Panc1 (cell line): ENCODE measurements around the gene PDE4B. TPM values are rescaled to one million over a fixed set of nuclear protein-coding genes. Genes with fewer than 3 reads are reported as not detected.

Experiments used
- ATAC-seq: fragments of 200-7000 bp; cut with Tn5 transposase; 2 replicates; pipeline ENCODE4 v1.9.1; 2020; ENCODE audit warnings: mild to moderate bottlenecking, moderate library complexity
- BruUV-seq: library from RNA; stranded (reverse); fragments of 400-500 nt; replicated peaks from 2 replicates; lab custom pipeline; 2021; lab: Mats Ljungman, UMichigan
- CTCF ChIA-PET: fragments of 300-600 bp; sonication (Branson Sonifier 250); formaldehyde crosslinking; loops from one replicate; lab custom pipeline; 2022; ENCODE audit warnings: antibody characterized with exemption; lab: Charles Lee
- POLR2A ChIA-PET: fragments of 300-600 bp; sonication (Branson Sonifier 250); formaldehyde crosslinking; loops from one replicate; lab custom pipeline; 2022; ENCODE audit warnings: antibody characterized with exemption; lab: Charles Lee
- DNase-seq: peaks from one replicate; pipeline ENCODE4 v3.0.0-alpha.2; 2010; ENCODE audit warnings: low read depth, low spot score
- H3K27ac ChIP-seq: 2 replicates; pipeline ENCODE4 v1.5.1; 2011; ENCODE audit warnings: mild to moderate bottlenecking, low read length, inconsistent platforms
- H3K27me3 ChIP-seq: fragments of 200-500 bp; sonication (Bioruptor generic); 2 replicates; pipeline ENCODE4 v1.6.0; 2014; ENCODE audit warnings: low read length, inconsistent platforms; ENCODE audit not compliant: control insufficient read depth, insufficient read depth
- H3K36me3 ChIP-seq: fragments of 200-500 bp; sonication (Bioruptor generic); 2 replicates; pipeline ENCODE4 v1.5.1; 2014; ENCODE audit warnings: inconsistent platforms, mild to moderate bottlenecking, low read length, moderate library complexity; ENCODE audit not compliant: control insufficient read depth, insufficient read depth
- H3K4me1 ChIP-seq: 2 replicates; pipeline ENCODE4 v1.5.1; 2011; ENCODE audit warnings: inconsistent platforms, mild to moderate bottlenecking, low read length, moderate library complexity; ENCODE audit not compliant: control insufficient read depth, insufficient read depth
- H3K4me3 ChIP-seq, 2 experiments: 2 replicates each; pipeline ENCODE4 v1.5.1; 2011 to 2012; ENCODE audit warnings: low read depth in 2 of 2, low read length in 2 of 2, mild to moderate bottlenecking in 2 of 2, inconsistent platforms in 1 of 2, moderate library complexity in 1 of 2
- H3K9me3 ChIP-seq: fragments of 200-500 bp; sonication (Bioruptor generic); 2 replicates; pipeline ENCODE4 v1.5.1; 2014; ENCODE audit warnings: low read depth, mild to moderate bottlenecking, inconsistent platforms, low read length, moderate library complexity; ENCODE audit not compliant: control insufficient read depth, insufficient read depth
- POLR2AphosphoS5 ChIP-seq: IDR thresholded peaks from 2 replicates; pipeline ENCODE4 v1.6.1; 2012; ENCODE audit warnings: mild to moderate bottlenecking, low read depth, low read length, moderate library complexity
- SIN3A ChIP-seq: IDR thresholded peaks from 2 replicates; pipeline ENCODE4 v1.6.1; 2012; ENCODE audit warnings: low read depth, mild to moderate bottlenecking, low read length, moderate library complexity, borderline replicate concordance; ENCODE audit not compliant: insufficient read depth
- TCF7L2 ChIP-seq: IDR thresholded peaks from 2 replicates; pipeline ENCODE4 v1.6.1; 2011; ENCODE audit warnings: mild to moderate bottlenecking, low read depth, low read length, inconsistent platforms
- in situ Hi-C: cut with HindIII; loops from 2 replicates; pipeline ENCODE4 v1.10.0; 2016; ENCODE audit warnings: low sequenced_read_pairs, low pct_unique_long_range_greater_than_20kb
- intact Hi-C: fragments of 100-400 bp; cut with micrococcal nuclease; formaldehyde crosslinking; loops from one replicate; pipeline ENCODE4 v1.10.0; 2022; ENCODE audit not compliant: unreplicated experiment
- total RNA-seq: library from RNA; stranded (reverse); gene quantifications from one replicate; pipeline ENCODE4 v1.2.1, GENCODE V29; 2021; ENCODE audit not compliant: unreplicated experiment
- TF ChIP-seq, protein P1 (sequence below): fragments of 450-650 bp; IDR thresholded peaks from 2 replicates; pipeline ENCODE4 v1.5.1; 2017; ENCODE audit warnings: mild to moderate bottlenecking
- TF ChIP-seq, protein P2 (sequence below), 2 experiments: IDR thresholded peaks; 2 replicates each; pipeline ENCODE4 v1.6.1; 2011 to 2012; ENCODE audit warnings: low read depth in 2 of 2, control low read depth in 1 of 2, low read length in 1 of 2, mild to moderate bottlenecking in 1 of 2, moderate library complexity in 1 of 2; ENCODE audit not compliant: insufficient read depth in 1 of 2

Gene PDE4B
- total RNA-seq, 1 experiment from 2014 or later, result 0.26 TPM

DNA sequence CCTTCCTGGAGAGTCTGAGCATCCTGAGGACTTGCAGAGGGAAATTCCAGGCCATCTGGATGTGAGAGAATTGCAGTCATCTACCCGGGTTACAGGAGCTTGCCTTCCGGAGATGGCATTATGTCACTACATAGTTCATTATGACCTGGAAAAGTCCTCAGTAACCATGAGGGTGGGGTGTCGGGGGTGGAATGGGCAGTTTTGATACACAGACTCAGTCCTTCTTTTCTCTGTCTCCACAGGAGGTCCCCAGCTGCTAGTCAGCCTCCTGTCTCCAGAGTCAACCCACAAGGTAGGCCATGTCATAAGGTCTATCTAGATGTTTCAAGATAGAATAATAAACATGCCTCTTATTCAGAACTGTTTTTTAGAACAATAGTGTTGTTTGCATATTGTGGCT, 473.1 kb downstream of the PDE4B start:
- ChIA-PET CTCF (no interaction called here), POLR2A (no interaction called here)
- no peaks in the 10 kb centered on the region for H3K9me3 ChIP-seq
- BruUV-seq, result no TSS peak
- TF ChIP-seq, protein P1, sequence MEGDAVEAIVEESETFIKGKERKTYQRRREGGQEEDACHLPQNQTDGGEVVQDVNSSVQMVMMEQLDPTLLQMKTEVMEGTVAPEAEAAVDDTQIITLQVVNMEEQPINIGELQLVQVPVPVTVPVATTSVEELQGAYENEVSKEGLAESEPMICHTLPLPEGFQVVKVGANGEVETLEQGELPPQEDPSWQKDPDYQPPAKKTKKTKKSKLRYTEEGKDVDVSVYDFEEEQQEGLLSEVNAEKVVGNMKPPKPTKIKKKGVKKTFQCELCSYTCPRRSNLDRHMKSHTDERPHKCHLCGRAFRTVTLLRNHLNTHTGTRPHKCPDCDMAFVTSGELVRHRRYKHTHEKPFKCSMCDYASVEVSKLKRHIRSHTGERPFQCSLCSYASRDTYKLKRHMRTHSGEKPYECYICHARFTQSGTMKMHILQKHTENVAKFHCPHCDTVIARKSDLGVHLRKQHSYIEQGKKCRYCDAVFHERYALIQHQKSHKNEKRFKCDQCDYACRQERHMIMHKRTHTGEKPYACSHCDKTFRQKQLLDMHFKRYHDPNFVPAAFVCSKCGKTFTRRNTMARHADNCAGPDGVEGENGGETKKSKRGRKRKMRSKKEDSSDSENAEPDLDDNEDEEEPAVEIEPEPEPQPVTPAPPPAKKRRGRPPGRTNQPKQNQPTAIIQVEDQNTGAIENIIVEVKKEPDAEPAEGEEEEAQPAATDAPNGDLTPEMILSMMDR, result no peak
- H3K27ac ChIP-seq, result no peak overlapping the region
- in situ Hi-C loops, result no loop called here
- no peak overlapping the region for H3K4me3 ChIP-seq
- DNase-seq (no peak), ATAC-seq (no peak)
- no peaks in the 10 kb centered on the region for H3K27me3 ChIP-seq
- no peaks in the 10 kb centered on the region; the same call in 1 of the 2 replicates for H3K4me1 ChIP-seq
- intact Hi-C loops, result no loop called here
- H3K36me3 ChIP-seq, result no peaks in the 10 kb centered on the region

DNA sequence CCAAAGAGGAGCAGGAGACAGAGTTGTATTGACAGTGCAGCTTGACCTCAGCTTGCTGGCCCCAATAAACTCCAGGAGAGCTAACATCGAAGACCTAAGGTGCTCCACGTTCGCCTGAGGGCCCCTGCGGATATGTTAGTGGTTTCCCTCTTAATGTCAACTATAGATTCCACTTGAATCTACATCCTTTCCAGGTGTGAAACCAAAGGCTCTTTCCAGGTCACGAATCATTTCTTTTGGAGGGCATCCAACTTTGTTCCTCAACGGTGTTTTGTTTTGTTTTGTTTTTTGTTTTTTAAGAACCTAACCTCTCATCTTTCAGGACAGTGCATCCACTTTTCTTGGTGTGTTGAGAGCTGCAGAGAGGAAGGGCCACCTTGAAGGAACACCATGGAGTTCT, 473.7 kb downstream of the PDE4B start:
- Histone ChIP-seq H3K4me1 (no peaks in the 10 kb centered on the region; the same call in 1 of the 2 replicates), H3K36me3 (no peaks in the 10 kb centered on the region), H3K4me3 (no peak overlapping the region), H3K27ac (no peak overlapping the region), H3K9me3 (no peaks in the 10 kb centered on the region), H3K27me3 (no peaks in the 10 kb centered on the region)
- DNase-seq (no peak), ATAC-seq (no peak)
- POLR2A ChIA-PET, result no interaction called here
- CTCF ChIA-PET, result no interaction called here
- no TSS peak for BruUV-seq
- TF ChIP-seq TCF7L2 (no peak), SIN3A (no peak), POLR2AphosphoS5 (no peak)
- TF ChIP-seq, protein P2, sequence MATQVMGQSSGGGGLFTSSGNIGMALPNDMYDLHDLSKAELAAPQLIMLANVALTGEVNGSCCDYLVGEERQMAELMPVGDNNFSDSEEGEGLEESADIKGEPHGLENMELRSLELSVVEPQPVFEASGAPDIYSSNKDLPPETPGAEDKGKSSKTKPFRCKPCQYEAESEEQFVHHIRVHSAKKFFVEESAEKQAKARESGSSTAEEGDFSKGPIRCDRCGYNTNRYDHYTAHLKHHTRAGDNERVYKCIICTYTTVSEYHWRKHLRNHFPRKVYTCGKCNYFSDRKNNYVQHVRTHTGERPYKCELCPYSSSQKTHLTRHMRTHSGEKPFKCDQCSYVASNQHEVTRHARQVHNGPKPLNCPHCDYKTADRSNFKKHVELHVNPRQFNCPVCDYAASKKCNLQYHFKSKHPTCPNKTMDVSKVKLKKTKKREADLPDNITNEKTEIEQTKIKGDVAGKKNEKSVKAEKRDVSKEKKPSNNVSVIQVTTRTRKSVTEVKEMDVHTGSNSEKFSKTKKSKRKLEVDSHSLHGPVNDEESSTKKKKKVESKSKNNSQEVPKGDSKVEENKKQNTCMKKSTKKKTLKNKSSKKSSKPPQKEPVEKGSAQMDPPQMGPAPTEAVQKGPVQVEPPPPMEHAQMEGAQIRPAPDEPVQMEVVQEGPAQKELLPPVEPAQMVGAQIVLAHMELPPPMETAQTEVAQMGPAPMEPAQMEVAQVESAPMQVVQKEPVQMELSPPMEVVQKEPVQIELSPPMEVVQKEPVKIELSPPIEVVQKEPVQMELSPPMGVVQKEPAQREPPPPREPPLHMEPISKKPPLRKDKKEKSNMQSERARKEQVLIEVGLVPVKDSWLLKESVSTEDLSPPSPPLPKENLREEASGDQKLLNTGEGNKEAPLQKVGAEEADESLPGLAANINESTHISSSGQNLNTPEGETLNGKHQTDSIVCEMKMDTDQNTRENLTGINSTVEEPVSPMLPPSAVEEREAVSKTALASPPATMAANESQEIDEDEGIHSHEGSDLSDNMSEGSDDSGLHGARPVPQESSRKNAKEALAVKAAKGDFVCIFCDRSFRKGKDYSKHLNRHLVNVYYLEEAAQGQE (IDR thresholded peaks at IDR 0.05; ENCODE audit: insufficient read depth in 1 of 2, low read depth in 2 of 2, low read length in 1 of 2), result no peak
- TF ChIP-seq, protein P1, result no peak
- in situ Hi-C loops (no loop called here), intact Hi-C loops (no loop called here)

DNA sequence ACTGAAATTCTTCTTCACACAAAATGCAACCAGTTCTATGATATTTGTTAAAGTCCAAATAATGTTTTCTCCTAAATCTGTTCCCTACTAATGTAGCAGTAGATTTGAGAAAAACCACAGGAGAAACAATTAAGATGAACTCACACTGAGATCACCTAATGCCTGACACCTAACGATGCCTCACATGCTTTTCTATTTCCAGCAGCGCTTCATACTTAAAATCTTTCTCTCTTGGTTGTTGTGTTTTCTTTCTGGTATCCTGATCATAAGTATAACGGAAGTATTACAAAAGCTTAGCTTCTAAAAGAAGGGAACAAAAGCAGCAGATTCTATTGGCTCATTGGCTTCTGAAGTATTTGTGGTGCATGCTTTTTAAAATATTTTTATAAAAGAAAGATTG, 474.1 kb downstream of the PDE4B start:
- DNase-seq (no peak), ATAC-seq (no peak)
- no peak overlapping the region for H3K27ac ChIP-seq
- ChIA-PET POLR2A (no interaction called here), CTCF (no interaction called here)
- no peak overlapping the region for H3K4me3 ChIP-seq
- intact Hi-C loops (no loop called here), in situ Hi-C loops (no loop called here)
- H3K27me3 ChIP-seq, result no peaks in the 10 kb centered on the region
- H3K4me1 ChIP-seq, result no peaks in the 10 kb centered on the region; the same call in 1 of the 2 replicates
- BruUV-seq, result no TSS peak
- H3K36me3 ChIP-seq, result no peaks in the 10 kb centered on the region
- no peaks in the 10 kb centered on the region for H3K9me3 ChIP-seq
- no peak for TF ChIP-seq POLR2AphosphoS5
- no peak for TF ChIP-seq TCF7L2
- TF ChIP-seq, protein P1, result no peak
- TF ChIP-seq, protein P2 (IDR thresholded peaks at IDR 0.05; ENCODE audit: insufficient read depth in 1 of 2, low read depth in 2 of 2, low read length in 1 of 2), result no peak
- no peak for TF ChIP-seq SIN3A
